ENCODE measurements around the gene DCUN1D1.

DCUN1D1 gene

GRCh38 chr3:182936239-182936917 is 44.0 kb downstream of the DCUN1D1 start:
- no peak for DNase-seq (ENCODE audit: low read depth in 3 of 3)

GRCh38 chr3:182935803-182936202 is 44.5 kb downstream of the DCUN1D1 start:
- DNase-seq (ENCODE audit: low read depth in 3 of 3), result no peak

DNA sequence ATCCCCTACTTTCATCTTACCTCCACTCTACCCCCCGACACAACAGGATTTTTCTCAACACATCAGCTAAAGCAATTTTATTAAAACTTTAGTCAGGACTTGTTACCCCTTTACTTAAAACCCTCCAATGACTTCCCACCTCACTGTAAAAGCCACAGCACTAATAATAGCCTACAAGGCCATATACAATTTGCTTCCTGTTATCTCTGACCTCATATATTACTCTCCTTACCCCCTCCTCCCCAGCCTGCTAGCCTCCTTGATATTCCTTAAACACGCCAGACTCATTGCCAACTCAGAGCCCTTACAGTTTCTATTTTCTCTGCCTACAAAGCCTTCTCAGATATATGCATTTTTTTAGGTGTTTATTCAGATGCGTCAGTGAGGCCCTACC is 54.4 kb downstream of the DCUN1D1 start:
- no peak for DNase-seq (ENCODE audit: low read depth in 3 of 3)

DNA sequence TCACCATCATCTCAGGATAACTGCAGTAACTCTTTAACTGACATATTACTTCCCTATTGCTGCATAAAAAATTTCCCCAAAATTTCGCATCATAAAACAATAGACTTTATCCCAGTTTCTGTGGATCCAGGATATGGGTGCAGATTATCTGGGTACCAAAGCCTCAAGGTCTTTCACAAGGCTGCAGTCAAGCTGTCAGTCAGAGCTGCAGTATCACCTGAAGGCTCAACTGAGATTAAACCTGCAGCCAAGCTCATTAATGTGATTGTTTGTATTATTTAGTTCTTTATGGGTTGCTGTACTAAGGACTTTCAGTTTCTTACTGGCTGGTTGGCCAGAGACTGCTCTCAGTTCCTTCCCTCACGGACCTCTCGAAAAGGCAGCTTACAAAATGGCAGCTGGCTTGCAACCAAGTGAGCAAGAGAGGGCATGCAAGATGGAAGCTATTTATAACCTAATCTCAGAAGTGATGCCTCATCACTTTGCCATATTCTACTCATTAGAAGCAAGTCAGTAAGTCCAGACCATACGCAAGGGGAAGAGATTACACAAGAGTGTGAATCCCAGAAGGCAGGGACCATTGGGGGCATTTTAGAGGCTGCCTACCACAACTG is 54.9 kb downstream of the DCUN1D1 start:
- no peak for DNase-seq (ENCODE audit: low read depth in 3 of 3)

GRCh38 chr3:182921665-182922355 is 58.5 kb downstream of the DCUN1D1 start:
- no peak for DNase-seq (ENCODE audit: low read depth in 3 of 3)

- DNase-seq (ENCODE audit: low read depth in 3 of 3), result no peak
Observed at GRCh38 chr3:182920515-182921084, 59.7 kb downstream of the DCUN1D1 start.

- no peak for DNase-seq (ENCODE audit: low read depth in 3 of 3)
Observed at GRCh38 chr3:182919866-182920357, 60.4 kb downstream of the DCUN1D1 start.

- DNase-seq (ENCODE audit: low read depth in 3 of 3), result no peak
Observed at GRCh38 chr3:182917134-182917533, 63.2 kb downstream of the DCUN1D1 start.

GRCh38 chr3:182914341-182914740 is 66.0 kb downstream of the DCUN1D1 start:
- DNase-seq (ENCODE audit: low read depth in 3 of 3), result no peak

GRCh38 chr3:182913889-182914288 is 66.4 kb downstream of the DCUN1D1 start:
- no peak for DNase-seq (ENCODE audit: low read depth in 3 of 3)

DNA sequence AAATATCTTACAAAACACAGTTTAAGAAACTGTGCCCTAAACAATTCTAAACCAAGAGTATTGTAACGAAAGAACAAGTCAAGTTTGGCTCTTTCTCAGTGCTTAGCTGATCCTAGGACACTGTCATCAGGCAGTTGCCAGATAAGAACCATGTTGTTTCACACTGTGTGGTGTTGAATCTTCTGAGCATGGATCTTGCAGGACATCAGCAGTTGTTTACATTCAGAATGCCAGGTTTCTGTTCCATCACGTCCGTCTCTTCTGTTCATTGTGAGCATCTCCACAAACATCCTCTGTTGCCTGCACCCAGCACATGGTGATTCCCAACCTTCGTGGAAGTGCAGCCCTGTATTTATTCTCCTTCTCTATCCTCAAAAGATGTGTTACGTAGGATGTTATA is 67.9 kb downstream of the DCUN1D1 start:
- no peak for DNase-seq (ENCODE audit: low read depth in 3 of 3)

DNA sequence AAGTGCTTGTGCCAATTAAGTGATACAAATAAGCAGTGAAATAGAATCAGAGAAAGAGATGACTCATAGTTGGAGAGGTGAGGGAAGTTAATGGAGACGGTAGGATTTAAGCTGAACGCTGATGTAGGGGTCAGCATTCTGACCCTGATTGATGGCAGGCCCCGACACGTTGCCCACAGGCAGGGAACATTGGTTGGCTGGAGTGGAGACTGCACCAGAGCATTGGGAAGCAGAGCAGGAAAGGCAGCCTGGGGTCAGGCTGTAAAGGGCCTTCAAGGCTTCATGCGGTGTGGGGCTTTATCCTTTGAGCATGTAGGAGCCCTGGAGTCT is 68.6 kb downstream of the DCUN1D1 start:
- DNase-seq (ENCODE audit: low read depth in 3 of 3), result no peak

DNA sequence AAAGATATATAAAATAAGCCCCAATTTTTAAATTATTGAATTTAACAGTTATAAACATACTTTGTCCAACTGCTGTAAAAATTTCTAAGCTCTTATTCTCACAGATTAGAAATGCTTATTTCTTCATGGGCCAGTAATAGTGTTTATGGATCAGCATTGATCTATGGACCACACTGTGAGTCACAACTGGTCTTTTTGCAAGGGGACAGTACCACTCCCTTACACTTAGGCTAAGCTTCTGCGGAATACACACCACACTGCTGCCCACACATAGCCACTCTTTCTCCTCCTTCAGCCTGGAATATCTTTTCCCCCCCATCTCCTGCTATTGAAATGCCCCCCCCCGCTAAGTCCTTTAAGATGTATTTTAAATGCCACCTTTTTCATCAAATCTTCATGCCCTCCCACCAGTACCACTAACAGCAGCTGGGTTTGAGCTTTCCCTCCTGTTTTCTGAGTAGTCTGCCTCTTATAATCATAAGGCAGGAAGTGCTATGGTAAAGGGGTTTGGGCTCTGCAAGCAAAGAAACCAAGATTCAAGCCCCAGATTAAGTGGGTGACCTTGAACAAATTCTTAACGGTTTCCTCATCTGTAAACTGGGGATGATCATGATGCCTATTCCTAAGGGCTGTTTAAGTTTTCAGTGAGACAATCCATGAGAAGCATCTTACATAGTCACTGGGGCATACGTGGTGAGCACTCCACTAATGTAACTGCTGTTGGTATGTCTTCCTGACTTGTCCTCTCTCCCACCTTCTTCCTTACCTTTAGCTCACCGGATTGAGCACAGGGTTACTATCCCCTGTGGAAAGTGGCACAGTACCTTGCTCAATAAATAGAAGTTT is 69.2 kb downstream of the DCUN1D1 start:
- DNase-seq (ENCODE audit: low read depth in 3 of 3), result no peak

- DNase-seq (ENCODE audit: low read depth in 3 of 3), result no peak
Observed at GRCh38 chr3:182909318-182910040, 70.9 kb downstream of the DCUN1D1 start.

DNA sequence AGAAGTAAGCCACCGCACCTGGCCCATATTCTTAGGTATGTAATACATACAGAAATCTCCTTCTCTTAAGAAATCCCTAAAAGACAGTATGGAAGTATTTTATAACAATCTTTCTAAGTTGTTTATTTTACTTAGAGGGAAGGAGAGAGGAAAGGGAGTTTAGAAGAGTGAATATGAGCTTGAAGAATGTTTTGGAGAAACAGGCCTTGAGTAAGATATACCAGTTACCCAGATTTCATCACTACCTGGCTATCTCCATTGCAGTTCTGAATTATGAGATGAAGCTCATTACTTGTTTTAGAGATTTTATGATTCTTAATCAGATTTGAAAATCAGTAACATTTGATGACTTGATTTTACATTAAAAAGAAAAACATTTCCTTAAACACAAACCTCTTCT is 71.9 kb downstream of the DCUN1D1 start:
- DNase-seq (ENCODE audit: low read depth in 3 of 3), result no peak

GRCh38 chr3:182906036-182906435 is 74.3 kb downstream of the DCUN1D1 start:
- no peak for DNase-seq (ENCODE audit: low read depth in 3 of 3)

- no peak for DNase-seq (ENCODE audit: low read depth in 3 of 3)
Observed at GRCh38 chr3:182905623-182906022, 74.7 kb downstream of the DCUN1D1 start.

GRCh38 chr3:182904164-182904563 is 76.2 kb downstream of the DCUN1D1 start:
- no peak for DNase-seq (ENCODE audit: low read depth in 3 of 3)

DNA sequence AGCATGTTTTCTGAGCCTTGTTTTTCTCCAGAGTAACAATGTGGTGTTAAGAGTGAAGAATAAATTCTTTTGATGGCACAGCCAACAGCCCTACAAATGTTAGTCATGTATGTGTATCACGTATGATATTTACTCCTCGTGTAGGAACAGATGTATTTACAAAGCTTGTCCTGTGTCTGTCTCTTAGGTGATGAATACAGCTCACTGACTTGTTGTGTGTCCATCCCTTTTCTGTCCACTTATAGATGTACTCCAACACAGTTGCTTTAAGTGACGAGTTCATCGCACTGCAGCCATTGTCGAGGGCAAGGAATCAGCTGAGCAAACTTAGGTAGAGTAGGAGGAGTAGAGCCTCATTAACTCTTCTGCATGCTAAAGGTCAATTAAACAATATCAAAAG is 78.1 kb downstream of the DCUN1D1 start:
- DNase-seq (ENCODE audit: low read depth in 3 of 3), result no peak

DNA sequence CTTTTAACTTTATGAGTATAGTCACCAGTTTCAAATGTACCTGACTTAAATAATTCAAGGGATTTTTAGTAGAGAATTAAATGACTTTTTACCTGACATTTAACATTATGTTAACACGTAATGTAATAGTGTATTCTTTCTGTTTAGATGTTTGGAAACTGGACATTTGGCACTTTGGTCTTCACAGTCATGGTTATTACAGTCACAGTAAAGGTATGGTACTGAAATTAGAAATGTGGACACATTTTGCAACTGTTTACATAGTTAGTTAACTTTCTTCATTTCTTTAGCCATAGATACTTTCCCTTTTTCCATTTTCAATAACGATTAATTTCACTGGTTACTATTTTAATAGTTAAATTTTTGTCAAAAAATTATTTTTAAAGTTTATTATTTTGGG is 83.8 kb downstream of the DCUN1D1 start:
- DNase-seq (ENCODE audit: low read depth in 3 of 3), result no peak

- no peak for DNase-seq (ENCODE audit: low read depth in 3 of 3)
Observed at GRCh38 chr3:182895513-182896112, 84.7 kb downstream of the DCUN1D1 start.
